HepG2 (cell line): ENCODE measurements around the gene AK4. TPM values are rescaled to one million over a fixed set of nuclear protein-coding genes. Genes with fewer than 3 reads are reported as not detected.

Experiments
- ATAC-seq: fragments of 200-7000 bp; cut with Tn5 transposase; 3 replicates; pipeline ENCODE4 v1.9.1; 2020; ENCODE audit warnings: mild to moderate bottlenecking, moderate library complexity
- BruUV-seq: library from RNA; stranded (reverse); fragments of 400-500 nt; replicated peaks from 2 replicates; lab custom pipeline; 2021; lab: Mats Ljungman, UMichigan
- CTCF ChIA-PET: fragments of 300-600 bp; formaldehyde crosslinking; extraction: SDS; loops from one replicate; lab custom pipeline; 2021; ENCODE audit warnings: low total read pairs, inconsistent platforms, low intra/inter-chr PET ratio; lab: Yijun Ruan, JAX
- POLR2A ChIA-PET: fragments of 350-600 bp; sonication (Branson Sonifier 250); formaldehyde crosslinking; loops from one replicate; lab custom pipeline; 2020; ENCODE audit warnings: antibody characterized with exemption, inconsistent platforms; lab: Yijun Ruan, JAX
- DNase-seq: peaks from one replicate; pipeline ENCODE4 v3.0.0-alpha.2; 2015; ENCODE audit warnings: low spot score
- FAIRE-seq: peaks from 3 replicates; lab custom pipeline; 2011; peaks lifted over from hg19 to GRCh38; lab: Jason Lieb, UNC
- H2AFZ ChIP-seq: one replicate; pipeline ENCODE4 v1.6.1; 2011; ENCODE audit warnings: low read length, inconsistent platforms
- H3K27ac ChIP-seq: fragments of 300-600 bp; 3 replicates; pipeline ENCODE4 v1.8.0; 2011; ENCODE audit warnings: mixed run types, mild to moderate bottlenecking, mixed read lengths, low read length, inconsistent platforms; ENCODE audit not compliant: insufficient read depth; ENCODE audit errors: extremely low read length
- H3K27me3 ChIP-seq, 2 experiments: fragments of 200-600 bp in 1 of 2; 2 replicates in 1 of 2; 3 replicates in 1 of 2; pipeline versions ENCODE4 v1.6.0 to v1.8.0; 2011; ENCODE audit warnings: low read length in 2 of 2, mild to moderate bottlenecking in 2 of 2, moderate library complexity in 2 of 2, inconsistent platforms in 1 of 2; ENCODE audit not compliant: insufficient read depth in 2 of 2, control insufficient read depth in 1 of 2
- H3K36me3 ChIP-seq, 2 experiments: fragments of 200-600 bp in 1 of 2; replicated peaks in 1 of 2; 2 replicates in 1 of 2; 3 replicates in 1 of 2; pipeline versions ENCODE4 v1.5.1 to v1.8.0; 2011; ENCODE audit warnings: low read length in 2 of 2, inconsistent platforms in 1 of 2; ENCODE audit not compliant: insufficient read depth in 2 of 2, control insufficient read depth in 1 of 2
- H3K4me1 ChIP-seq: 2 replicates; pipeline ENCODE4 v1.5.1; 2012; ENCODE audit warnings: low read length, inconsistent platforms; ENCODE audit not compliant: insufficient read depth
- H3K4me2 ChIP-seq: 2 replicates; pipeline ENCODE4 v1.6.0; 2011; ENCODE audit warnings: low read depth, low read length, inconsistent platforms
- H3K4me3 ChIP-seq, 3 experiments: fragments of 200-600 bp in 1 of 3; sonication (generic), shearing (Covaris generic) in 1 of 3; replicated peaks in 1 of 3; 2 replicates each; pipeline ENCODE4 v1.5.1; 2011 to 2016; ENCODE audit warnings: low read length in 3 of 3, inconsistent platforms in 2 of 3, low read depth in 2 of 3, mild to moderate bottlenecking in 2 of 3, control low read depth in 1 of 3, mixed read lengths in 1 of 3; ENCODE audit not compliant: insufficient read depth in 1 of 3
- H3K79me2 ChIP-seq: one replicate; pipeline ENCODE4 v1.6.1; 2011; ENCODE audit warnings: low read length, inconsistent platforms; ENCODE audit not compliant: insufficient read depth
- H3K9ac ChIP-seq: 2 replicates; pipeline ENCODE4 v1.6.0; 2011; ENCODE audit warnings: mild to moderate bottlenecking, low read depth, low read length, inconsistent platforms; ENCODE audit not compliant: insufficient read depth
- H3K9me3 ChIP-seq: 2 replicates; pipeline ENCODE4 v1.5.1; 2012; ENCODE audit warnings: mild to moderate bottlenecking, low read length
- H4K20me1 ChIP-seq: 2 replicates; pipeline ENCODE4 v1.6.0; 2011; ENCODE audit warnings: inconsistent platforms, mild to moderate bottlenecking, low read length, moderate library complexity; ENCODE audit not compliant: insufficient read depth
- ATRX ChIP-seq: sonication (generic); formaldehyde crosslinking; IDR thresholded peaks from 2 replicates; pipeline ENCODE4 v1.4.0; 2020; ENCODE audit warnings: missing genetic modification reagents, borderline replicate concordance
- CCDC6 ChIP-seq: sonication (generic); formaldehyde crosslinking; IDR thresholded peaks from 2 replicates; pipeline ENCODE4 v1.8.1; 2022; ENCODE audit warnings: mild to moderate bottlenecking, missing genetic modification reagents, moderate library complexity
- ELF4 ChIP-seq: sonication (generic); formaldehyde crosslinking; IDR thresholded peaks from 2 replicates; pipeline ENCODE4 v1.5.0; 2020; ENCODE audit warnings: missing genetic modification reagents, mild to moderate bottlenecking, moderate library complexity, borderline replicate concordance
- HNF4G ChIP-seq, 2 experiments: sonication (generic) in 1 of 2; formaldehyde crosslinking in 1 of 2; IDR thresholded peaks; 2 replicates each; pipeline versions ENCODE4 v1.4.0 to v1.6.1; 2011 to 2020; ENCODE audit warnings: borderline replicate concordance in 2 of 2, low read depth in 2 of 2, mild to moderate bottlenecking in 2 of 2, low read length in 1 of 2, missing genetic modification reagents in 1 of 2, moderate library complexity in 1 of 2
- LCORL ChIP-seq, 2 experiments: fragments of 450-650 bp in 1 of 2; sonication (generic) in 1 of 2; formaldehyde crosslinking in 1 of 2; IDR thresholded peaks; 2 replicates each; pipeline versions ENCODE4 v1.5.0 to v1.6.1; 2017 to 2020; ENCODE audit warnings: antibody characterized with exemption in 1 of 2, missing genetic modification reagents in 1 of 2
- NFIB ChIP-seq: sonication (generic); formaldehyde crosslinking; IDR thresholded peaks from 2 replicates; pipeline ENCODE4 v1.9.0; 2021; ENCODE audit warnings: missing genetic modification reagents, mild to moderate bottlenecking, borderline replicate concordance
- PAXIP1 ChIP-seq: sonication (generic); formaldehyde crosslinking; conservative IDR thresholded peaks from 2 replicates; pipeline ENCODE4 v1.4.0; 2020; ENCODE audit warnings: mild to moderate bottlenecking, missing genetic modification reagents, moderate library complexity
- RFX3 ChIP-seq: IDR thresholded peaks from 2 replicates; pipeline ENCODE4 v1.6.1; 2016; ENCODE audit warnings: missing biosample characterization, missing genetic modification reagents
- SAP130 ChIP-seq: IDR thresholded peaks from 2 replicates; pipeline ENCODE4 v1.6.1; 2016; ENCODE audit warnings: low read depth
- SNRNP70 ChIP-seq: fragments of 200-400 bp; formaldehyde crosslinking; IDR thresholded peaks from 2 replicates; pipeline ENCODE4 v1.6.1; 2017; ENCODE audit warnings: mild to moderate bottlenecking, low read depth, low read length, moderate library complexity
- ZC3H4 ChIP-seq: sonication (generic); formaldehyde crosslinking; IDR thresholded peaks from 2 replicates; pipeline ENCODE4 v1.4.0; 2020; ENCODE audit warnings: missing genetic modification reagents, borderline replicate concordance
- ZNF543 ChIP-seq: sonication (generic); formaldehyde crosslinking; IDR thresholded peaks from 2 replicates; pipeline ENCODE4 v1.4.0; 2020; ENCODE audit warnings: mild to moderate bottlenecking, missing genetic modification reagents
- ZNF790 ChIP-seq: sonication (generic); formaldehyde crosslinking; IDR thresholded peaks from 2 replicates; pipeline ENCODE4 v1.8.0; 2022; ENCODE audit warnings: missing genetic modification reagents, mild to moderate bottlenecking, borderline replicate concordance
- ZSCAN20 ChIP-seq: sonication (generic); formaldehyde crosslinking; IDR thresholded peaks from 2 replicates; pipeline ENCODE4 v1.4.0; 2020; ENCODE audit warnings: missing genetic modification reagents, mild to moderate bottlenecking, borderline replicate concordance
- WGBS: methylation state at CpG from one replicate; pipeline ENCODE4 v1.1.6; 2017; ENCODE audit warnings: low lambda C conversion rate; 5-methylcytosine and 5-hydroxymethylcytosine counted together
- in situ Hi-C: cut with HindIII; loops from 2 replicates; pipeline ENCODE4 v1.10.0; 2017; ENCODE audit warnings: low pct_unique_long_range_greater_than_20kb; ENCODE audit not compliant: extremely low pct_ligation_motif_present
- intact Hi-C: fragments of 100-400 bp; cut with micrococcal nuclease; formaldehyde crosslinking; loops from one replicate; pipeline ENCODE4 v1.10.0; 2022; ENCODE audit not compliant: unreplicated experiment
- polyA plus RNA-seq, 8 experiments: library from polyadenylated mRNA; depleted of rRNA in 3 of 8; stranded (reverse) in 7 of 8; unstranded in 1 of 8; fragments of >200 nt; fragmentation: Illumina TruSeq in 4 of 8; extraction: Trizol in 4 of 8; gene quantifications; 2 replicates each; pipeline versions ENCODE4 v1.2.1 to v1.2.3, GENCODE V29; 2011 to 2016; ENCODE audit warnings: low read depth in 4 of 8, missing spikeins in 1 of 8, mixed read lengths in 1 of 8; ENCODE audit not compliant: insufficient read depth in 1 of 8
- total RNA-seq, 5 experiments: library from RNA; depleted of rRNA; stranded (reverse); fragments of >200 nt; fragmentation: Illumina TruSeq; extraction: Trizol; gene quantifications; 2 replicates each; pipeline ENCODE4 v1.2.3, GENCODE V29; 2016; ENCODE audit warnings: low read depth in 1 of 5
- TF ChIP-seq, protein P1 (sequence below): sonication (generic); formaldehyde crosslinking; IDR thresholded peaks from 2 replicates; pipeline ENCODE4 v1.4.0; 2020; ENCODE audit warnings: missing genetic modification reagents

Gene AK4
- total and polyA plus RNA-seq, 2 of the 13 experiments (the other 11 are each of a cell fraction or from before 2014, with no cell fraction given), result 110 to 160 TPM

DNA sequence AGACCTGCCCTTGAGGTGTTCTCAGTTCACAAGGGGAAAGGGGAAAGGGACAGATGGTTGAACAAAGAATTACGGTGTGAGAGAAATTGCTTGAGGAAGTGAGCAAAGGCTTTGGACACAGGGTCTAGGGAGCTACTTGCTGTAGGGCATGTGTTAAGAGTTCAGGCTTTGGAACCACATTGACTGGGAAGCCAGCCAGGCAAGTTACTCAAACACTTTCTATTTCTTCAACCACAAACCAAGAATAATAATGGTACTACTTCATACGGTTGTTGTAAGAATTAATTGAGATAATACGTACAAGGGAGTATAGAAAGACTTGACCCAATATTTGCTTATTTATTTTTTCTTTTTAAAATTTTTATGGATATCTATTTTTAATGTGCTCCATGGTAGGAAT, 26.6 kb downstream of the AK4 start:
- DNase-seq, result no peak
- intact Hi-C loops, result loop anchor here (5.0 kb wide), 1 partner anchor 33 kb away; no protein-coding TSS in a partner anchor
- in situ Hi-C loops, result no loop called here
- no peak for ATAC-seq
- Histone ChIP-seq H3K79me2 (peaks cover 97% of the 10 kb centered on the region), H4K20me1 (peaks cover 75% of the 10 kb centered on the region), H3K4me2 (no peak overlapping the region), H3K9ac (no peak overlapping the region), H3K4me3 (no peak overlapping the region), H3K4me1 (peaks cover 85% of the 10 kb centered on the region), H3K9me3 (no peaks in the 10 kb centered on the region), H2AFZ (no peak overlapping the region), H3K27me3 (no peaks in the 10 kb centered on the region), H3K36me3 (peaks cover 1 to 3% of the 10 kb centered on the region in 2 experiments; a peak in 2 of 5 replicates), H3K27ac (no peak overlapping the region)
- no peak for FAIRE-seq
- no TSS peak for BruUV-seq
- no peak for TF ChIP-seq ZNF790
- no peak for TF ChIP-seq ZSCAN20 (CRISPR knock-in tag)
- TF ChIP-seq CCDC6 (CRISPR knock-in tag), result no peak
- no peak for TF ChIP-seq PAXIP1
- no peak for TF ChIP-seq NFIB (CRISPR knock-in tag)
- TF ChIP-seq HNF4G (IDR thresholded peaks at IDR 0.05; ENCODE audit: borderline replicate concordance, low read depth, low read length), result no peak
- no peak for TF ChIP-seq HNF4G (CRISPR knock-in tag; IDR thresholded peaks at IDR 0.05; ENCODE audit: borderline replicate concordance, low read depth)
- TF ChIP-seq ELF4 (CRISPR knock-in tag), result no peak
- TF ChIP-seq SNRNP70, result no peak
- TF ChIP-seq RFX3 (CRISPR knock-in tag), result no peak
- TF ChIP-seq, protein P1, sequence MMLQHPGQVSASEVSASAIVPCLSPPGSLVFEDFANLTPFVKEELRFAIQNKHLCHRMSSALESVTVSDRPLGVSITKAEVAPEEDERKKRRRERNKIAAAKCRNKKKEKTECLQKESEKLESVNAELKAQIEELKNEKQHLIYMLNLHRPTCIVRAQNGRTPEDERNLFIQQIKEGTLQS (CRISPR knock-in tag), result no peak
- no peak for TF ChIP-seq ZC3H4 (CRISPR knock-in tag)
- no peak for TF ChIP-seq LCORL (IDR thresholded peaks at IDR 0.05)
- TF ChIP-seq LCORL (CRISPR knock-in tag; IDR thresholded peaks at IDR 0.05), result no peak
- no peak for TF ChIP-seq ATRX (CRISPR knock-in tag)
- no peak for TF ChIP-seq ZNF543 (CRISPR knock-in tag)
- no peak for TF ChIP-seq SAP130 (CRISPR knock-in tag)
- ChIA-PET POLR2A (interaction anchor here (0.8 kb wide), 1 partner anchor 15 kb away, joined by 6 read pairs; no protein-coding TSS in a partner anchor), CTCF (no interaction called here)
- WGBS, result 86% methylated on average over 3 of the region's 3 CpGs
